Ishikawa (cell line): Measurements from ENCODE around the gene TTC4.

ENCODE experiments used
- CEBPB ChIP-seq: IDR thresholded peaks from 2 replicates; pipeline ENCODE4 v1.6.1; 2012
- CREB1 ChIP-seq: IDR thresholded peaks from 2 replicates; pipeline ENCODE4 v1.6.1; 2012; ENCODE audit warnings: low read depth
- EGR1 ChIP-seq: IDR thresholded peaks from 2 replicates; pipeline ENCODE4 v1.6.1; 2012
- EP300 ChIP-seq: IDR thresholded peaks from 2 replicates; pipeline ENCODE4 v1.6.1; 2012; ENCODE audit warnings: borderline replicate concordance
- FOXM1 ChIP-seq: IDR thresholded peaks from 2 replicates; pipeline ENCODE4 v1.6.1; 2012; ENCODE audit warnings: low read depth, borderline replicate concordance
- NFIC ChIP-seq: IDR thresholded peaks from 2 replicates; pipeline ENCODE4 v1.6.1; 2012
- RAD21 ChIP-seq: IDR thresholded peaks from 2 replicates; pipeline ENCODE4 v1.6.1; 2012; ENCODE audit warnings: low read depth
- TAF1 ChIP-seq: IDR thresholded peaks from 2 replicates; pipeline ENCODE4 v1.6.1; 2012; ENCODE audit warnings: low read depth, mild to moderate bottlenecking
- TCF12 ChIP-seq: IDR thresholded peaks from 2 replicates; pipeline ENCODE4 v1.6.1; 2012; ENCODE audit warnings: low read depth
- TEAD4 ChIP-seq: IDR thresholded peaks from 2 replicates; pipeline ENCODE4 v1.6.1; 2012
- YY1 ChIP-seq: IDR thresholded peaks from 2 replicates; pipeline ENCODE4 v1.6.1; 2012; ENCODE audit warnings: low read depth
- ZBTB7A ChIP-seq: IDR thresholded peaks from 2 replicates; pipeline ENCODE4 v1.6.1; 2012; ENCODE audit warnings: low read depth
- TF ChIP-seq, protein P1 (sequence below): IDR thresholded peaks from 2 replicates; pipeline ENCODE4 v1.6.1; 2012
- TF ChIP-seq, protein P2 (sequence below): IDR thresholded peaks from 2 replicates; pipeline ENCODE4 v1.6.1; 2012
- TF ChIP-seq, protein P3 (sequence below): IDR thresholded peaks from 2 replicates; pipeline ENCODE4 v1.6.1; 2012; ENCODE audit warnings: low read depth, mild to moderate bottlenecking

TTC4 gene

DNA sequence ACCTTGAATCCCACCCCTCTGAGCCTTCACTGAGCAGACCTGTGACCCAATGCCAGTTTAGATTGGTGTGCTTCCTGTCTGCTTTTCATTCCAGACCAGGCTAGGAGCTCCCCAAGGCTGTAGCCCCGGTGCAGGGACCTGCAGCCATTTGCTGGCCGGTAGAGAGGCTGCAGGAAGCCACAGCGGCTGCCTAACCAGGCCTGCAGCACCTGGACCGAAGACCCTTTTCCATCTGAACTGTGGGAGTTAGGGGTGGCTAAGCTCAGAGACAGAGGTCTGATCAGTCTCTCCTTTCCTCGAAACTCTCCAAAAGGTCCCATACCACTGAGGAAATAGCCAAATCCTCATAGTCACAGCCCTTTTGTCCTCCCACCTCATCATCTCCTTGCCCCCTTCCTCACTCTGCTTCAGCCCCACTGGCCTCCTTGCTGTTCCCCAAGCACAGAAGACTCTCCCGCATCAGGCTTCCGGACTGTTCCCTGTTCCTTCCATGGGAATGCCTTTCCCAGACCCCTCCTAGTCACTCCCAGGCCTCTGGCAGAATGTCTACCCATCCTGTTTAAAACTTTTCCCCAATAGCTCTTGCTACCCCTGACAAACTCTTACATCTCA lies 674 bp upstream of the TTC4 start:
- TF ChIP-seq EP300 (no peak), EGR1 (no peak), CREB1 (no peak), YY1 (no peak), TAF1 (no peak), ZBTB7A (no peak), TCF12 (no peak), CEBPB (no peak), TEAD4 (no peak), FOXM1 (no peak), RAD21 (no peak), NFIC (no peak)
- TF ChIP-seq, protein P1, sequence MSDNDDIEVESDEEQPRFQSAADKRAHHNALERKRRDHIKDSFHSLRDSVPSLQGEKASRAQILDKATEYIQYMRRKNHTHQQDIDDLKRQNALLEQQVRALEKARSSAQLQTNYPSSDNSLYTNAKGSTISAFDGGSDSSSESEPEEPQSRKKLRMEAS = no peak
- TF ChIP-seq, protein P2, sequence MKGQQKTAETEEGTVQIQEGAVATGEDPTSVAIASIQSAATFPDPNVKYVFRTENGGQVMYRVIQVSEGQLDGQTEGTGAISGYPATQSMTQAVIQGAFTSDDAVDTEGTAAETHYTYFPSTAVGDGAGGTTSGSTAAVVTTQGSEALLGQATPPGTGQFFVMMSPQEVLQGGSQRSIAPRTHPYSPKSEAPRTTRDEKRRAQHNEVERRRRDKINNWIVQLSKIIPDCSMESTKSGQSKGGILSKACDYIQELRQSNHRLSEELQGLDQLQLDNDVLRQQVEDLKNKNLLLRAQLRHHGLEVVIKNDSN = no peak
- TF ChIP-seq, protein P3, sequence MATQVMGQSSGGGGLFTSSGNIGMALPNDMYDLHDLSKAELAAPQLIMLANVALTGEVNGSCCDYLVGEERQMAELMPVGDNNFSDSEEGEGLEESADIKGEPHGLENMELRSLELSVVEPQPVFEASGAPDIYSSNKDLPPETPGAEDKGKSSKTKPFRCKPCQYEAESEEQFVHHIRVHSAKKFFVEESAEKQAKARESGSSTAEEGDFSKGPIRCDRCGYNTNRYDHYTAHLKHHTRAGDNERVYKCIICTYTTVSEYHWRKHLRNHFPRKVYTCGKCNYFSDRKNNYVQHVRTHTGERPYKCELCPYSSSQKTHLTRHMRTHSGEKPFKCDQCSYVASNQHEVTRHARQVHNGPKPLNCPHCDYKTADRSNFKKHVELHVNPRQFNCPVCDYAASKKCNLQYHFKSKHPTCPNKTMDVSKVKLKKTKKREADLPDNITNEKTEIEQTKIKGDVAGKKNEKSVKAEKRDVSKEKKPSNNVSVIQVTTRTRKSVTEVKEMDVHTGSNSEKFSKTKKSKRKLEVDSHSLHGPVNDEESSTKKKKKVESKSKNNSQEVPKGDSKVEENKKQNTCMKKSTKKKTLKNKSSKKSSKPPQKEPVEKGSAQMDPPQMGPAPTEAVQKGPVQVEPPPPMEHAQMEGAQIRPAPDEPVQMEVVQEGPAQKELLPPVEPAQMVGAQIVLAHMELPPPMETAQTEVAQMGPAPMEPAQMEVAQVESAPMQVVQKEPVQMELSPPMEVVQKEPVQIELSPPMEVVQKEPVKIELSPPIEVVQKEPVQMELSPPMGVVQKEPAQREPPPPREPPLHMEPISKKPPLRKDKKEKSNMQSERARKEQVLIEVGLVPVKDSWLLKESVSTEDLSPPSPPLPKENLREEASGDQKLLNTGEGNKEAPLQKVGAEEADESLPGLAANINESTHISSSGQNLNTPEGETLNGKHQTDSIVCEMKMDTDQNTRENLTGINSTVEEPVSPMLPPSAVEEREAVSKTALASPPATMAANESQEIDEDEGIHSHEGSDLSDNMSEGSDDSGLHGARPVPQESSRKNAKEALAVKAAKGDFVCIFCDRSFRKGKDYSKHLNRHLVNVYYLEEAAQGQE = no peak

DNA sequence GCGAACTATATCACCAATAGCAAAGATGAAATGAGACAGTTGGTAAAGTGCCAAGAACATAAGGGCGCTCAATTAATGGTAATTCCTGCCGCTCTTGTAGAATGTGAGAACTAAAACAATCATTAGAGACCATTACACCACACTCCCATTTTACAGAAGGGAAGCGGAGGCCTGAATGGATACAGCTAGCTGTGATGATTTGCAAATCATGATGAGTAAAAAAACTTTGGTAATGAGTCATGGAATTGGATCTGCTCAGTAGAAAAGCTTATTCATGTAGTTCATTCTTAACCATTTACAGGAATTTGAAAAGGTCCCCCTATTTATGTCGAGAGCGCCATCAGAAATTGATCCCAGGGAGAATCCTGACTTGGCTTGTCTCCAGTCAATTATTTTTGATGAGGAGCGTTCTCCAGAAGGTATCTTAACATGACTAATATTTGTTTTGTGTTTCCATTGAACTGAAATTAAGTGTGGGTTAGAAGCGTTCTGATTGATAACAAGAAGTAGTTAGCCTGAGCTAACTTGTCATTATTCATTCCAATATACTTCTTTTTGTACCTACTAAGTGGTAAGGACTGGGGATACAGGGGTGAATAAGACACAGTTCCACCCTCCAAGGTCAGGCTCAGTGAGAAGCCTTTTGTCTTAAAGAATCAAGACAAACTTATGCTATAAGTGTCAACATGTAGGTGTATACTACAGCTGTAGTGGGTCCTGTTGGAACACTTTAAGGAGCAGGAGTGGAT lies 812 bp downstream of the TTC4 start:
- TF ChIP-seq CREB1 (no peak), EGR1 (no peak), FOXM1 (no peak), YY1 (no peak), TAF1 (no peak), RAD21 (no peak), ZBTB7A (no peak), EP300 (no peak), TEAD4 (no peak), NFIC (no peak), TCF12 (no peak)
- TF ChIP-seq, protein P3 = no peak

DNA sequence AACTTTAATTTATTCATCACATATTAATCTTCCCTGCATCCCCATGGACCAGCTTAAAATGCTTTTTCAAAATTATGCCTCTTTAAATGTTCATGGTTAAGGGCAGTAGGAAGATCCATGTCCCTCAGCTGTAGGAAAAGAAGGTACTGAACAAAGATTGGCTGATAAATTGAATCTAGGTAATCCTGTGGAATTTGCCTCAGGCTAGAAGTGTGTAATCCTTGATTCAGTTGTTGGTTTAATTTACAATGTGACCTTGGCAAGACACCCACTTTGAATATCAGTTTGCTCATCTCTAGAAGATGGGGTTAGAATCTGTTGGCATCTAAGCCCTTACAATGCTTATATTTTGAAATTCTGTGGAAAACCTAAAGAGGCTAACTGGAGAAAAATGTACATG lies 6.1 kb downstream of the TTC4 start:
- TF ChIP-seq EGR1 (no peak), NFIC (no peak), CEBPB (no peak), RAD21 (no peak), EP300 (no peak)
- TF ChIP-seq, protein P3 = no peak
- TF ChIP-seq, protein P2 = no peak

DNA sequence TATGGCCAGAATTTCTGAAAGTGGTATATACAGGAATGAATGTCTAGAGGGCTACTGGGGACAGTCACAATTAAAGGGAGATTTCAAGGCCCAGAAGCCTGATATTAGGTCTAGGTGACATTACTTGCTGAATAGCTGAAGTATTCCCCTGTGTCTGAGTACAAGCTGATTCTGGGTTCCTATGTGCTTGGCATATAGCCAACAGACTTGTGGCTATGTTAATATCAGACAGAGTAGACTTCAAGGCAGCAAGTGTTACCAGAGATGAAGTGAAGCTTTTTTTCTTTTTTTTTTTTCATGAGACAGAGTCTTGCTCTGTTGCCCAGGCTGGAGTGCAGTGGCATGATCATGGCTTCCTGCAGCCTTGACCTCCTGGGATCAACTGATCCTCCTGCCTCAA lies 8.3 kb downstream of the TTC4 start:
- no peak for TF ChIP-seq EGR1
- TF ChIP-seq NFIC = no peak
- TF ChIP-seq CEBPB = no peak
- TF ChIP-seq, protein P3 = no peak
- TF ChIP-seq FOXM1 = no peak
- TF ChIP-seq YY1 = no peak
- TF ChIP-seq CREB1 = no peak
- TF ChIP-seq TEAD4 = no peak
- TF ChIP-seq TAF1 = no peak
- TF ChIP-seq, protein P2 = no peak
- TF ChIP-seq ZBTB7A = no peak
- TF ChIP-seq RAD21 = no peak
- TF ChIP-seq, protein P1 = no peak
